Thyroid gland (tissue), 4 donors: ENCODE measurements around the gene LTF. TPM values are rescaled to one million over a fixed set of nuclear protein-coding genes. Genes with fewer than 3 reads are reported as not detected.

Source experiments
- DNase-seq, 2 donors: peaks; one replicate each; pipeline ENCODE4 v3.0.0-alpha.2; 2019
- H3K27ac ChIP-seq, 3 donors: fragments of 200-600 bp; sonication (generic); 1 replicate in 2 of 3; 2 replicates in 1 of 3; pipeline ENCODE4 v1.5.1; 2016 to 2019; ENCODE audit warnings: mild to moderate bottlenecking in 1 of 3, moderate library complexity in 1 of 3
- H3K27me3 ChIP-seq: fragments of 200-600 bp; sonication (generic); one replicate; pipeline ENCODE4 v1.5.1; 2019
- H3K36me3 ChIP-seq, 2 donors: fragments of 200-600 bp; sonication (generic); one replicate each; pipeline ENCODE4 v1.5.1; 2016 to 2019
- H3K4me1 ChIP-seq, 2 donors: fragments of 200-600 bp; sonication (generic); one replicate each; pipeline ENCODE4 v1.5.1; 2017 to 2019
- H3K4me3 ChIP-seq, 3 donors: fragments of 200-600 bp; sonication (generic); replicated peaks in 1 of 3; 1 replicate in 2 of 3; 2 replicates in 1 of 3; pipeline ENCODE4 v1.5.1; 2016; ENCODE audit warnings: mild to moderate bottlenecking in 1 of 3
- H3K9me3 ChIP-seq: fragments of 200-600 bp; sonication (generic); one replicate; pipeline ENCODE4 v1.5.1; 2017
- CTCF ChIP-seq, 6 experiments: fragments of 200-600 bp in 3 of 6; fragments of 450-650 bp in 3 of 6; sonication (generic) in 3 of 6; IDR thresholded peaks; one replicate each; pipeline ENCODE4 v1.5.1; 2016 to 2019; ENCODE audit warnings: antibody characterized with exemption in 6 of 6, mild to moderate bottlenecking in 2 of 6, inconsistent platforms in 1 of 6, moderate library complexity in 1 of 6
- POLR2A ChIP-seq, 2 donors: fragments of 450-650 bp; IDR thresholded peaks; one replicate each; pipeline ENCODE4 v1.6.1; 2017; ENCODE audit warnings: antibody characterized with exemption in 2 of 2, mild to moderate bottlenecking in 2 of 2, moderate library complexity in 1 of 2
- WGBS, 2 donors: methylation state at CpG; one replicate each; pipeline ENCODE4 v1.1.5; 2017; 5-methylcytosine and 5-hydroxymethylcytosine counted together
- intact Hi-C: fragments of 100-400 bp; cut with DNase I; formaldehyde crosslinking; loops from one replicate; pipeline ENCODE4 v1.15.1; 2023
- total RNA-seq, 4 donors: library from RNA; depleted of rRNA; stranded (reverse); fragments of >200 nt; gene quantifications; one replicate each; pipeline ENCODE4 v1.2.3, GENCODE V29; 2016

LTF gene
- total RNA-seq, 4 donors from 2014 or later = 6.3 to 48.6 (median 32.5) TPM

DNA sequence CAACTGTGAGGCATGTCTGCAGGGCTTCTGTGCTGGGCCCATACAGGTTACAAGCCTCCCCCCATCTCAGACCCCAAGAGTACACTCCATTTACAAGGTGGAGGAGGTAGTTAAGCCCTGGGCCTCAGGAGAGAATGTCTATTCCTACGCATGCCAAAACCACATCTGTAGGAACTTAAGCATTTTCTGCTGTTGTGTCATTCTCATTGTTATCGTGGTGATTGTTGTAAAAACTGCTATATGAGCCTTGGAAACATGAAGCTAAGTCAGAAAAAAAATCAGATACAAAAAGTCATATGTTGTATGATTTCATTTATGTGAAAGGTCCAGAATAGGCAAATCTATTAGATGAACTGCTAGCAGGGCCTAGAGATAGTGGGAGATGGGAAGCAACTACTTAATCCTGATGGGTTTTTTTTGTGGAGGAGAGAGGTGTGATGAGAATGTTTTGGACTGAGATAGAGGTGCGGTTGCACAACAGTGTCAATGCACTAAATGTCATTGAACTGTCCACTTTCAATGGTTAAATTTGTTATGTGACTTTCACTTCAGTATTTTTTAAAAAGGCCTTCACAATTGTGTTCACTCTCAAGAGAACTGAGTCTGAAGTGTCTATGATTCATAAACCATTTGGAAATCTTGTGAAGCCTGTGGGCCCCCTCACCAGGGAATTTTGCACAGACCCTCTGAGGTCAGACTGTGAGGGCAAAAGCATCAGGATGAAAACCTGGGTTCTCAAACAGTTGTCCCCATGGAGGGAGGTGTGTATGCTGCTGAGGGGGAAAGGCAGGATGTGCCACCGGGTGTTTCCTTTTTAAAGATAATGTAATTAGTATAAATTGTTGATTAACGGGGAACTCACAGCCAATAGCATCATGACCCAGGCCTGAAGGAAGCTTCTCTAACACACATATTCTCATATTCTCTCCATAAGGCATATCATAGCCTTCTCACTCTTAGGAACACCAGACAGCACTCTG is 36.2 kb upstream of the LTF start:
- Histone ChIP-seq H3K4me3 (no peak overlapping the region), H3K27ac (no peak overlapping the region), H3K4me1 (peaks cover 3 to 4% of the 10 kb centered on the region in 2 donors), H3K36me3 (no peaks in the 10 kb centered on the region), H3K9me3 (no peaks in the 10 kb centered on the region), H3K27me3 (no peaks in the 10 kb centered on the region)
- intact Hi-C loops = no loop called here
- 80 to 84% methylated on average over 5 of the region's 5 CpGs for whole genome bisulfite sequencing, 2 donors
- TF ChIP-seq POLR2A (IDR thresholded peaks at IDR 0.05) = no peak
- no peak for TF ChIP-seq CTCF (IDR thresholded peaks at IDR 0.05)
- no peak for DNase-seq

- Histone ChIP-seq H3K27me3 (no peaks in the 10 kb centered on the region), H3K27ac (no peak overlapping the region), H3K36me3 (no peaks in the 10 kb centered on the region), H3K4me1 (peaks cover 6 to 8% of the 10 kb centered on the region in 2 donors), H3K9me3 (no peaks in the 10 kb centered on the region), H3K4me3 (no peak overlapping the region)
- WGBS, 2 donors = 83 to 89% methylated on average over 6 of the region's 6 CpGs
- TF ChIP-seq POLR2A (IDR thresholded peaks at IDR 0.05) = no peak
- TF ChIP-seq CTCF (IDR thresholded peaks at IDR 0.05) = no peak
- intact Hi-C loops = loop anchor here (10.0 kb wide), 1 partner anchor 56 kb away; no protein-coding TSS in a partner anchor
- DNase-seq = no peak
Observed at GRCh38 chr3:46498916-46499519, 34.3 kb upstream of the LTF start.

DNA sequence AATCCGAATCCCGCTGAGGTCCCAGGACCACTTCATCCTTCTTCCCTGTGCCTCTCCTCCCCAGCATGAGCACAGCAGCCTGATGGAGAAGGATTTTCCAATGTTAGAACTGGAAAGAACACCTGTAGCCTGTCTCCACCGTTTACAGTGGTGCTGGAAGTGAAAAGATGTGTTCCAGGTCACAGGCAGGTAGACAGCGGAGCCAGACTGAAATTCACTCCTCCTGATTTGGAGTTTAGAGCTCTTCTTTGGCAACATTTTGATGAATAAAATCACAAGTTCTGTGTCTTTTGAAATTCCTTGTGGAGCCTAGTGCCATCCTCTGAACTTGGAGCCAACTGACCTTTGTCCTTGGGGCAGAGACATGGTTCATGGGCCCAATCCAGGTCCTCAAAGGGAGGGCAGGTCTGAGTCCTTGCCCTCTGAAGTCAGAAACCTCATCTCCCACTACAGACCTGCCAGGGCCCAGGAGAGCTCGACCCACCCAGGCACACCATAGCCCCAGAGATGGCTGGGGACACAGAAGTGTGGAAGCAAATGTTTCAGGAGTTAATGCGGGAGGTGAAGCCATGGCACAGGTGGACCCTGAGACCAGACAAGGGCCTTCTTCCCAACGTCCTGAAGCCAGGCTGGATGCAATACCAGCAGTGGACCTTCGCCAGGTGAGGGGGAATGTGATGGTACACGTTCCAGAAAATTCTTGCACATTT is 33.0 kb upstream of the LTF start, which contains the start of gene RTP3:
RTP3 (plus strand) TSS at position 421 of the 710 bp plus-strand sequence; CDS start at position 508, 87 bp downstream.
- no peak for DNase-seq
- Histone ChIP-seq H3K4me3 (no peak within 1 kb of the TSS), H3K27ac (no peak within 1 kb of the TSS), H3K9me3 (no peaks in the 10 kb centered on the region), H3K4me1 (peaks cover 6 to 8% of the 10 kb centered on the region in 2 donors), H3K36me3 (no peaks in the 10 kb centered on the region), H3K27me3 (no peaks in the 10 kb centered on the region)
- 76 to 82% methylated on average over 9 of the region's 9 CpGs for WGBS, 2 donors
- TF ChIP-seq POLR2A (IDR thresholded peaks at IDR 0.05) (no peak), CTCF (IDR thresholded peaks at IDR 0.05) (no peak)
- intact Hi-C loops = loop anchor here (10.0 kb wide), 1 partner anchor 57 kb away; no protein-coding TSS in a partner anchor

DNA sequence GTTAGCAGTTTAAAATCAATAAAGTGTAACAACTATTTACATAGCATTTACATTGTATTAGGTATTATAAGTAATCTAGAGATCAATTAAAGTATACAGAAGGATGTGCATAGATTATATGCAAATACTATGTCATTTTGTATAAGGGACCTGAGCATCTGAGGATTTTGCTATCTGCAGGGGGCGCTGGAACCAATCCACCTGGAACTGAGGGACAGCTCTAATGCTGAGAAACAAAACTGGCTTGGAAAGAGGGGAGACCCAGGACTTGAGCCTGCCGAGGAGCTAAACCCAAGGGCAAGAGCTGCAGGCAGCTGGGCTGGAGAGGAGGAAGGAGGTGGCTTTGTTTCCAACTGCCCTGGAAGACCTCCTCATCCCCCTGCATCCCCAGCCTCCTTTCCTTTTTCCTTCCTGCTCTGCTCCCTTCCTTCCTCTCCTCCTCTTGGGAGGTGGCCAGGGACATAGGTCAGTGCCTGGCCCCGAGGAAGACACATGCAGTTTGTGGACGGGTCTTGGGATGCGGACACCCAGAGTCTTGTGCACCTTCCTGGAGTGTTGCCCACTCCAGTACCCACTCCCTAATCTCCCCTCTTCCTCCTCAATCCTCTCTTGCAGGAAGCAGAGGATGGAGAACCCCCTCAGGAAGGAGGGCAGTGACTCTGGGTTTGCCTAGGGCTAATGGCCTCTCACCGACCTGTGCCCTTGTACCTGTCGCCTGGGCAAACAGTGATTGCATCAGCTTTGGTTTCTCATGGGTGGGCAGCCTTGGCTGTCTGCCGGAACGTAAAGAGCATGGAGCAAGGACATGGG is 32.2 kb upstream of the LTF start:
- peak in 1 of 2 donors; percentile 34 for DNase-seq
- no peak for TF ChIP-seq POLR2A (IDR thresholded peaks at IDR 0.05)
- TF ChIP-seq CTCF (IDR thresholded peaks at IDR 0.05) = peak in 1 of 6 experiments; percentile 30
- no peaks in the 10 kb centered on the region for H3K36me3 ChIP-seq
- intact Hi-C loops = loop anchor here (10.0 kb wide), 1 partner anchor 58 kb away; no protein-coding TSS in a partner anchor
- WGBS, 2 donors = 66 to 75% methylated on average over 8 to 9 of the region's 9 CpGs
- H3K4me3 ChIP-seq = no peak overlapping the region
- no peak overlapping the region for H3K27ac ChIP-seq
- H3K9me3 ChIP-seq = no peaks in the 10 kb centered on the region
- peaks cover 6 to 8% of the 10 kb centered on the region in 2 donors for H3K4me1 ChIP-seq
- no peaks in the 10 kb centered on the region for H3K27me3 ChIP-seq
